KBM-7 (cell line): Measurements from ENCODE around the gene PIP5K1C.
A peak's percentile ranks its signal among the peaks of the same experiment; 100 is the strongest.
"Not testable (repeated sequence)": the region's sequence is repeated elsewhere in the genome, so short reads cannot be mapped to it uniquely, and the experiment has no call there.

ENCODE experiments used
- DNase-seq: peaks from one replicate; pipeline ENCODE4 v3.0.0-alpha.2; 2015
- in situ Hi-C: fragments of 300-500 bp; cut with MboI; formaldehyde crosslinking; loops from 2 replicates; pipeline ENCODE4 v1.14.3; 2020; ENCODE audit warnings: low sequenced_read_pairs, low pct_unique_long_range_greater_than_20kb, mixed read lengths

PIP5K1C gene

GRCh38 chr19:3636506-3636905, 63.8 kb downstream of the PIP5K1C start:
- in situ Hi-C loops, result no loop called here
- no peak for DNase-seq

DNA sequence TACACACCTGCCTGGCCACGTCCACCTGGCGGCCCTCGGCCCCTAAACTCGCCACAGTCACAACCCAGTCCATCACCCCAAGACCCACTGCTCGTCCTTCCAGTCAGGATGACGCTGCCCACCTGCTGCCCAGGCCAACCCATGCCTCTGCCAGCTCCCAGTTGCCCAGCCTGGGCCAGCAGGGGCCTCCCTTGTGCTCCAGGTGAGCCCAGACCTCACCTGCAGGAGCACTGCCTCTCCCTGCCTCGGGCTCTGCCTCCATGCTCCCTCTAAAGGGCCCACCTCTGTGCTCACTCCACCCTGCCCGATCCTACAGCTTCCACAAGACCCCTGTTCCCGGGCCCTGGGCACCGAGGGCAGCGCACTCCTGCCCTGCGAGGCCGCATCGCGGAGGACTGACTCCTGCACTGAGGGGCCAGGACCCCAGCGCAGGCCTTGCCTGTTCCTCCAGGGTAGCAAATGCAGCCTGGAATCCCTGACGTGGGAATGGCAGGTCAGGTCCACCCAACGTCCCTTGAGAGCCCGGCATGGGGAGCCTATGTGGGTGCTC, 65.7 kb downstream of the PIP5K1C start:
- in situ Hi-C loops, result no loop called here

DNA sequence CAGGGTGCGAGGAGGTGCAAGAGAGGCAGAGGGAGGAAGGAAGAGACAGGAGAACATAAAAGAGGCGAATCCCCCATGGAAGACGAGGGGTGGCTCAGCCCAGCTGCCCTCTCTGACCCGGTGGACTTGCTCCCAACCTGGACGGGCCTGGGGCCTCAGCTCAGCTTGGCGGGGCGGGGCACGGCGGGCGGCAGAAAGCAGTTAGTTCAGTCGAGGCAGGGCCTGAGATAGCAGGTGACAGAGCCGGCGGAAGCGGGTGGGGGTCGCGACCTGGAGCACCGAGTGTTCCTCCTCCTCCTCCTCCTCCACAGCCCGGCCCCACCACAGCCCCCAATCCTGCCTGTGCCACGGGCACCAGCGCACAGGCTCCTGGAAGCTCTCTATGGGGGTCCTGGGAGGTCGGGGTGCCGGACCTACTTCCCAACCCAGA, 66.7 kb downstream of the PIP5K1C start:
- no peak for DNase-seq
- in situ Hi-C loops, result no loop called here

More for the DNA sequence above, 65.7 kb downstream of the PIP5K1C start:
- DNase-seq, result no peak

DNA sequence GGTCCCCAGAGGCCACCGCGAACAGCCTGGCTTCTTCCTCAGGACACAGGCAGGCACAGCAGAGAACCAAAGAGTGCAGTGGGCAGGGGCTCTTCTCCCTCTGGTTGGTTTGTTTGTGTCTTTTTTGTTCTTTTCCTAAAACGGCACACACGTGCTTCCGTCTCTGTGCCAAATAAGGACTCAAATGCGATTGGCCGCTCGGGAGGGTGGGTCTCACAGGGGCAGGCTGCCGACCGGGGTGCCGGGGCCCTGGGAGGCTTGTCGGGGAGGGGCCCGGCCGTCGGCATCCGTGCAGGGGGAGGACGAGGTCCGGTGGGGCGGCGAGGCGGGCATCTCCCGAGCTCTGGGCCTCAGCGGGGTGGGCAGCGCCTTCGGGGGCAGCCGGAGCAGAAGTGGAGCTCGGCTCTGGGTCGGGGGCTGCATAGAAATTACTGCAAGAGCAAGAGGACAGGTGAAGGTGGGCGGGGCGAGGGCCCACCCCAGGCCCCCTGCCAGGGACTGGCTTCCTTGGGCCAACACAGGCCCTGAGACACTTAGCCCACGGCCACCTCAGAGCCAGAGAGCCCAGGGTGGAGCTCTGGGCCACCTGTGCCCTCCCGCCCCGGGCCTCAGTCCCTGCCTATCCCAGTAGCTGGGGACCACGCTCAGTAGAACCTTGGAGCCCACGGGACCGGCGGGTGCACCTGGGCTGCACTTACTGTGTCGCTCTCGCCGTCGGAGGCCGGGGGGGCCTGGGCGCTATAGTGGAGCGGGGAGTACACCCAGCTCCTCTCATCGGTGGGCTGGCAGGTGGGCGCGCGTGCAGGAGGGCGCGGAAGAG, 67.3 kb downstream of the PIP5K1C start:
- in situ Hi-C loops, result no loop called here
- no peak for DNase-seq

DNA sequence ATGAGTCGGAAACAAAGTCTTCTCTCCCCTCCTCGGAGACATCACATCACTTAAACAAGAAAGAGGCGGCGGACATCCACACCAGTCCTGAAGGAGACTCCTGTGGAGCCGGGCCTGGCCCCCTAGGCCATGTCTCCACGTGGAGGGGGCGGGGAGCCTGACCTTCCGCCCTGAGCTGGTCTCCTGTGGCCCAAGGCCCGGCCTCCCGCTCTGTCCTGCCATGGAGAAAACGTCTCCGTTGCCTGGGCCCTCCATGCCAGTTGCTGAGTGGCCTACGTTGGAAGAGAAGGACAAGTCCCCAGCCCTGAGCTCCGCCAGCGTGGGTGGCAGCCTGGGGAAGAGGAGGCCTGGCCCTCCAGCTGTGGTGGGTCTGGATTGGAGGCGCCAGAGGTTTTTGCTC, 68.2 kb downstream of the PIP5K1C start:
- in situ Hi-C loops, result no loop called here

GRCh38 chr19:3631053-3631861, 69.0 kb downstream of the PIP5K1C start:
- in situ Hi-C loops, result no loop called here
- no peak for DNase-seq

More for the DNA sequence above, 68.2 kb downstream of the PIP5K1C start:
- no peak for DNase-seq

GRCh38 chr19:3628766-3629165, 71.5 kb downstream of the PIP5K1C start:
- in situ Hi-C loops, DNase-seq: not testable (repeated sequence)

GRCh38 chr19:3627351-3627723, 72.9 kb downstream of the PIP5K1C start:
- in situ Hi-C loops, result no loop called here
- DNase-seq, result no peak

GRCh38 chr19:3626473-3627350, 73.6 kb downstream of the PIP5K1C start, which contains the start of gene CACTIN:
CACTIN (minus strand) TSS chr19:3626790; CDS start chr19:3626762, 28 bp downstream.
- DNase-seq, result peak; percentile 97
- in situ Hi-C loops, result no loop called here

- in situ Hi-C loops, result no loop called here
- DNase-seq, result peak; percentile 12
Observed at GRCh38 chr19:3625996-3626472, 74.2 kb downstream of the PIP5K1C start.

GRCh38 chr19:3623716-3624115, 76.6 kb downstream of the PIP5K1C start:
- DNase-seq, result no peak
- in situ Hi-C loops, result no loop called here

DNA sequence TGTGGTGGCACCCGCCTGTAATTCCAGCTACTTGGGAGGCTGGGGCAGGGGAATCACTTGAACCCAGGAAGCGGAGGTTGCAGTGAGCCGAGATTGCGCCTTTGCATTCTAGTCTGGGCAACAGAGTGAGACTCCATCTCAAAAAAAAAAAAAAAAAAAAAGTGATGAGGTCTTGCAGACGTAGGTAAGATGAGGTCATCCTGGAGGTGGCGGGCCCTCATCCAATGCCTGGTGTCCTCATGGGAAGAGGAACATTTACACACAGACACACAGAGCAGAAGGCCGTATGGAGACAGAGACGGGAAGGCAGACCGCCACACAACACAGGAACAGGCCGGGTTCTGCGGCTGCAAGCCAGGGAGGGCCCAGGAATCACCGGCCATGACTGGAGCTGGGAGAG, 78.0 kb downstream of the PIP5K1C start:
- DNase-seq, result no peak
- in situ Hi-C loops, result no loop called here

DNA sequence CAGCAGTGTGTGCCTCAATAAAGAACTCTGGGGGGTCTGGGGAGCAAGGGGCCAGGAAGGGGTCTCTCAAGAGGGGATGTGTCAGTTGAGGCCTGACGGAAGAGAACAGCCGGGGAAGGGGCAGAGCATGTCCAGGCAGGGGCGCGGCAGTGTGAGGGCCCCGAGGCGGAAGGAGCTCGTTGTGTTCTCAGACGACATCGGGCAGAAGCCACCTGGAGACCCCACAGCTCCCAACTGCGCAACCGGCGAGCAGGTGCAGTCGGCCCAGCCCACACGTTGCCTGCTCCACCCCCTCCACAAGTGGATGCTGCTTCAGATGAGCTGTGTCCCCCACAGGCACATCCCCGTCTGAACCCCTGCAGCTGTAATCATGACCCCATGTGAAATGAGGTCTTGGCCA, 78.6 kb downstream of the PIP5K1C start:
- in situ Hi-C loops, result no loop called here

DNA sequence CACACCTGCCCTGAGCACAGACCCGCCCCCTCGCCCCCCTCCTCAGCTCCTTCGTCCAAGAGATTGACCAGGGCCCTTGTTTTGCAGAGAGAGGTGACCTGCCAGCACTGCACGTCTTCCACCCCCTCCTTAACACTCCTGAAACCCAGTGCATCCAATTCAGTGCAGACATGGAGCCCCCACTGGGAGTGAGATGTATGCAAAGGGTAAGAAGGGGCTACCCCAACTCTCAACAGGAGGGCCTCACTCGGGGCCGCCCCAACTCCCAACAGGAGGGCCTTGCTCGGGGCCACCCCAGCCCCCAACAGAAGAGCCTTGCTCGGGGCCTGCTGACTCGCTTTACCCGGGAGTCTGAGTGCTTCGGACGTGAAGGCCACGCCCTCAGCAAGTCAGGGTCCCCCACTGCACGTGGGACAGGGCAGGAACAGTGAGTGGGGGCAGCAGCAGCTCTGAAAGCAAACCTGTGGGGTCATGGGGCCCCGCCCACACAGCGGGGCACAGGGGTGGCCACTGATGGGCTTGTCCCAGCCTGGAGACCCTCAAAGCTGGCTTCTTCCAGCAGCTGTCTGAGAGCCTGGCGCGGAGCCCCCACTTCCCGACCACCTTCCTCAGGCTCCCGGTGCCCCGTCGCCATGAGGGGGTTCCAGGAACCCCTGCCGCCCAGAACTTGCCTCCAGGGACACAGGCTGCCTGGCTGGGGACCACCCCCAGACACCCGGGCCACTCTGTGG, 79.3 kb downstream of the PIP5K1C start:
- in situ Hi-C loops, result no loop called here

More for the DNA sequence above, 78.6 kb downstream of the PIP5K1C start:
- DNase-seq, result no peak

DNA sequence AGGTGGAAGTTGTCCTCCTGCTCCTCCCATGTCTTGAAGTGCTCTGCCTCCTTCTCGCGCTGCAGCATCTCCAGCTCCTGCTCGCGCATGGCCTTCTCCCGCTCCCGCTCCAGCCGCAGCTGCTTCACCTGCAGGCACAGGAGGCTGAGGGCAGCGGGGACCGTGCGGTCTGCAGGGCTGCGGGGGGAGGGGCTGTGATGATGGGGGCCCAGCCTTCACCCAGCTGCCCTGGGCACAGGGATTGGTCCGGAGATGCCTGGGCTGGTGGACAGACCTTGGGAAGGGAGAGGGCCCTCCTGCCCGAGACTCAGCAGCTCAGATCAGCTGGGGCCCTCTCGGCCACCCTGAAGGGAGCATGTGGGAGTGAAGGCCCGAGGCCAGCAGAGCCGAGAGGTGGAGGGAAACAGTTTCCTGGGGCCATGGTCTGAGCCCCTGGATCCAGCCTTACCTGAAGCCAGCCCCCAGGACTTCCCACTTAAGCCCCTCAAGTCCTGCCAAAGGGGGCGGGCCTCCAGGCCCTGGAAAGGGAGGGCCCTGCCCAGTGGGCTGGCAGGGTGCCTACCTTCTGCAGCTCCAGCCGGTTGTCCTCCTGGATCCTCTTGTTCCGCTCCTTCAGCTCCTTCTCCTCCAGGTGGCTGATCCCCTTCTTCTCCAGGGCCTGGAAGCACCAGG, 80.0 kb downstream of the PIP5K1C start:
- no peak for DNase-seq
- in situ Hi-C loops, result no loop called here

More for the DNA sequence above, 79.3 kb downstream of the PIP5K1C start:
- no peak for DNase-seq

DNA sequence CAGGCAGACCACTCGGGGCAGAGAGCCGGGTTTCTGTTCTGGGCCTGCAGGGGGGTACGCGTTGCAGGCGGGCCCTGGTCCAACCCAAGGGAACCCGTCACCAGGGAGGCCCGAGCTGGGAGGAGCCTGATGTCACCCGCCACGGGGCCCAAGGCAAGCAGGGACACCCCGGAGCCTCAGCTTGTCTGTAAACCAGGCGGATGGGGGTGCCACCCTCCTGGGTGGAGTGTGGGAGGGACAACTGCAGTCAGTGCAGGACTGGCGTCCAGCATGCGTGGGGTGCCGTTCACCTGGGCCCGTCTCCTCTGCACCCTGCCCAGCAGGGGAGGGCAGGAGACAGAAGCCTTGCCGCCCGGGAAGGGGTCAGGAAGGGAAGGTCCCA, 80.6 kb downstream of the PIP5K1C start:
- no peak for DNase-seq
- in situ Hi-C loops, result no loop called here

GRCh38 chr19:3618811-3619630, 81.2 kb downstream of the PIP5K1C start:
- DNase-seq, result no peak
- in situ Hi-C loops, result no loop called here
